ENCODE measurements around the gene PSMB2.

PSMB2 gene

DNA sequence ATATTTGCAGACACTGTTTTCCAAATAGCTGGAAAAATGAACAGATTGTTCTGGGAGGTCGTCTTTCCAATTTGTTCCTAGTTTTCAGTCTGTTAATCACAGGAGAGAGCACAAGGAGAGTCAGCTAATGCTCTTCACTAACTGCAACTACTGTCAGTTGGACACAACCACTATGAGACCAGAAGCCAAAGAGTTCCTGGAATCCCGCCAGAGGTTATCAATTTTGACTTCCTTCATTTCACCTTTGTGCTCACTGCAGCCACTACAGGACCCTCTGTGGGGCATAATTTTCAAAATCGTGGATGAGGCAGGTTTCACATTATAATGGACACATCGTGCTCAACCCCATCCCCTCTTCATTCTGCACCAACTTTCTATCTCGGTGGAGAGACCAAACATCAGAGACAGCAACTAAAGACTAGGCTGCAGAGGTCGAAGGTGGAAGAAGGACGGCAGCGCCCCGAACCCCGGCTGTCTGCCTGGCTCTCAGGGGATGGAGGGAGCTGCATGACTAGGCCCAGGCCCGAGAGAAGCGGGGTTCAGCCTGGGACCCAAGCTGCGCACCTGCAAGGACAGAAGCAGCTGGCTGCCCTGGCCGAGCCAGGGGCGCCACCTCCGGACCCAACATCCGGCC lies 84.7 kb downstream of the PSMB2 start:
- DNase-seq (ENCODE audit: low read depth in 2 of 2): no peak

DNA sequence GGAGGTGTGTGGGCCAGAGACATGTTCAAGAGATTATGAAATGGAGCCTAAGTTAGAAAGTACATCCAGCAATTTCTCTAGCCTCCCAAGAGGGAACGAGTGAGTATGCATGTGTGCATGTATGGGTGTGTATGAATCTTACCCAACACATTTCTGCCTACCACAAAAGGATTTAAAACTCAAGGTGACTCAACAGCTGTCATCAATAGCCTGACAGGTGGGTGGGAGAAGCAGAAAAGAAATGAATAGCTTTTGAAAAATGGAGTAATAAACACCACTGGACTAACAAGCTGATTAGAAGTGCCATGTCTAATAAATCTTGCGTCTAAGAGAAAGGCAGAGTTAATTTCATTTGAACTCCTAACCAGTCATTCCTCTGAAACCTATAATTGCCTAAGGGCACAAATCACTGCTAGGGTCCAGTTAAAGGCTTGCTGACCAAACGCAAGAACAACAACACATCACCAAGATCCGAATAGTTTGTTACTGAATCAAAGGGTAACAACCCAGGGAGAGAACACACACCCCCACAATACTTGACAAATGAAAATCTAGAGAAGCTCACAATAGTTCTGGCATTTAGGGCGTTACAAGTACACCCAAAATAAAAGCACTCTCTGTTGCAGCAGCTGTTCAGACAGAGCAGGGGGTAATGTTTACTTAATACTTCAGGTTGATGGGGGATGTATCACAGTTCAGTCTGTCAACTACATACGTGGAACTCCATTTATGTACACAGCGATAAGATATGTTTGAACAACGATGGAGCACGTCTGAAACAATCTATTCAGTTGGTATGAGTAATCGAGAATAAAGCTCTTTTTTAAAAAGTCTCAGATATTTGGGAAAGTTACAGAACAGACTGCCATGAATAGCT lies 85.5 kb downstream of the PSMB2 start:
- no peak for DNase-seq (ENCODE audit: low read depth in 2 of 2)

DNA sequence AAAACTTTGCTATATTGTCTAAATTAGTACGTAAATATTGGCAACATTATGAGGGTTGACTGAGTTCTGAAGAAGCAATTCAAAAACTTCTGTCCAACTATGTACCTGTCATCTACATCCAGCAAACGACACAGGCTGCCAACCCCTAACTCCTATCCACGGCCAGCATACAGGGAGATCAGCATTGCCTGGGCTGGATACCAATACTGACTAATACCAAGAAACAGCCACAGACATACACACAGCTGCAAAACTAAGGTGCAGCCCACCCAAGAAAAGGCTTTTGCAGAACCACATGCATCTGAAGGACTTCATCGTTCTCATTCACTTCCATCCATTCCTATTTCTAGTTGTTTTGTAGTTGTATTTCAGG lies 86.1 kb downstream of the PSMB2 start:
- DNase-seq (ENCODE audit: low read depth in 2 of 2): no peak

DNA sequence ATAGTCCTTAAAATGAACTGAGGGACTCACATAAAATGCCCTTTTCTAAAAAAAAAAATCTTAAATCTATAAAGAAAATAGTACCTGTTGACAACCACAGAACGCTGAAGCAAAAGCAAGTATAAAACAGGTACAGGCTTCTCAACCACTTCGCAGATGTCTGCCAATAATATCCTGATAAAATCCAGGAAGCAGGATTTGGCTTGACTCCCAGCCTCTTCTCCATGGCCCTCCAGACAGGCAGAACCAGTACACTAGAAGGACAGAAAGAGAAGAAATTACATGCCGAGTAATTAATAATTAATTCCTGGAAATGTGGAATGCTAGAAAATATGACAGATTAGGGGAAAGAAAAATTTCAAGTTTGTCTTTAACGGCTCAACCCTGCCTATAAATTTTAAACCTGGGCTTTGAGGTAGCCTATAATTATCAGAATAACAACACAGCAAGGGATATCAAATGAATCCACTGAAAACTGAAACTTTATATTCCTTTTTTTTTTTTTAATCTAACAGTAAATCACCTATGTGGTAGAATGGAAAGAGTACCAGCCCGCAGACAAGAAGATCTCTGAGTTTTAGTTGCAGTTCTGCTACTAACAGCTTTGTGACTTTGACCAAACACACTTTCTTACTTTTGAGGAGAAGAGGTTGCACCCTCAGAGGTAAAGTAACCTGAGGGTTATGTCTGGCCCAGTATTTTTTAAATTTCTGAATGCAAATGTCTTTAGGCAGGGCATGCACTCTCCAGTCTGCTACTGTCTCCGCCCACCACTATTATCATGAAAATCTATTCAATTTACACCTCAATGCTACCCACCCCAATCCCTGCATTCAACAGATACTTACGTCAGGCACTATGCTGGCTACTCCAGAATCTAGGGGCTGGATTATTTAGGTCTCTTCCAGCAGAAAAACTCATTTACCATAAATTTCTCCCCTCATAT lies 86.8 kb downstream of the PSMB2 start:
- DNase-seq (ENCODE audit: low read depth in 2 of 2): no peak

DNA sequence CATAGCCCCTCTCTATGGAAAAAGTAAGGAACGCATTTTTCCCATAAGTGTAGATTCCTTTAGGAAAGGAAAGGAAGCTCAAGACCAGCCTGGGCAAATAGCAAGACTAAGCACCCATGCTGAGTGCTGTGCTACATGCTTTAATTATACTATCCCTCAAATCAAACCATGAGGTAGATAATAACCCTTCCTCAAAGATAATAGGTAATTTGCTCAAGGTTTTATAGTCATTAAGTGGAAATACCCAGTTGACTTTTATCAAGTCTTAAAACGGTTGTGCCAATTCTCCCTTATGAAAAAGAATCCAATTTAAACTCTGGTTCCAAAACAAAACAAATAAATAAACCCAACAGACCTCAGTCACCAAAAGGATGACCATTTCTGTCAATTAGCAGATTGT lies 87.5 kb downstream of the PSMB2 start:
- no peak for DNase-seq (ENCODE audit: low read depth in 2 of 2)
